Globus pallidus (tissue), 1 donor: Measurements from ENCODE around the gene NRXN3.

Experiments
- DNase-seq: peaks from one replicate; pipeline ENCODE4 v3.0.0-alpha.2; 2015; ENCODE audit warnings: low spot score

Gene NRXN3

DNA sequence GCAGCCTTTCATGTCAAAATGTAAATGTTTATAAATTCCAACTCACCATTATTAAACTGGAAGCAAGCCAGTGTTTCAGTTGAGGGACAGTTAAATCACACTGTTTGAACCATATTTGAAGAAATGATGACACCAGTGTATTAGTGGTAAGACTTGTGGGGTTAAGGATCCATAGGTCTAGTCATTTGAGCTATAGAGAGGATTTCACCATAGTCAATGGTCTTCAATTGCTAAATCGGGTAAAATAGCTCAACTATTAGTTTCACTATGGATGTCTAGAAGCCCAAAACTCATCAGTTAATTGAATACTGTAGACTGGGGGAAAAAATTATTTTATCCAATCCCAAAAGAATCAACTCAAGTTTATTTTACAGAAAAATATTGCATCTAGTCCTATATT, 659.1 kb downstream of the NRXN3 start:
- DNase-seq: no peak

GRCh38 chr14:78834766-78835451, 664.7 kb downstream of the NRXN3 start:
- peak; percentile 11 for DNase-seq

- DNase-seq: no peak
Observed at GRCh38 chr14:78835909-78836308, 665.7 kb downstream of the NRXN3 start.

DNA sequence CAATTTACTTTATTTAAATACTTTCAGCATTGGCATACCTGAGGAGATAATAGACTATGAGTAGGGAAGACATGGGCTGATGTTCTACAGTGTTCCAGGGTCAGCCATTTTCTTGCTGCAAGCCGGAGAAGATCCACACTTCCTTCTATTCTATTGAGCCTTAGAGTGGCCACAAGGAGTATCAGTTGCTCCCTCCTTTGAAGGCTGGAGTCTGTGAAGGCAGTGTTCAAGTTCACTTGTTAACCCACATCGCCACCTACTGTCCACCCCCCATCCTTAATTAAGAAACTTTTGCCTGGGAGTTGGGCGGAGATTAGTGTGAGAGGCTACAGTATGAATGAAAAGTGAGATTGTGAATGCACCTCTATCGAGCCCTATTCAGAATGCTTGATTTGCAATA, 666.6 kb downstream of the NRXN3 start:
- DNase-seq: peak; percentile 64

DNA sequence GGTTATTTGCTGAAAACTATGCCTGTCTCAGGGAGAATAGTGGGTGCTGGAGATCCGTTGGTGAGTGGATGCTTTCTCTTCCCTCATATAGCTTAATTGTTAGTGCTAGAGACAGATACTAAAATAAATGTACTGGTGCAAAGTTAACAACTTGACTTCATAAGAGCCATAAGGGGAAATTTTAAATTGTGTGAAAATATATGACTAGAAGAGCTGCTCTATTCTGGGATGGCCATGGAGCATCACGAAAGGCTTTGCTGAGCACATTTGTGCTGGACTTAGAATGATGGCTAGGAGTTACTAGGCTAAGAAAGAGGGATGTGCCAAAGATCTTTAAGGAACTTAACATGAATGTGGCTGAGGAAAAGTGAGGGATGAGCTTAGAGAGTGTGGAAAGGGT, 668.8 kb downstream of the NRXN3 start:
- no peak for DNase-seq

DNA sequence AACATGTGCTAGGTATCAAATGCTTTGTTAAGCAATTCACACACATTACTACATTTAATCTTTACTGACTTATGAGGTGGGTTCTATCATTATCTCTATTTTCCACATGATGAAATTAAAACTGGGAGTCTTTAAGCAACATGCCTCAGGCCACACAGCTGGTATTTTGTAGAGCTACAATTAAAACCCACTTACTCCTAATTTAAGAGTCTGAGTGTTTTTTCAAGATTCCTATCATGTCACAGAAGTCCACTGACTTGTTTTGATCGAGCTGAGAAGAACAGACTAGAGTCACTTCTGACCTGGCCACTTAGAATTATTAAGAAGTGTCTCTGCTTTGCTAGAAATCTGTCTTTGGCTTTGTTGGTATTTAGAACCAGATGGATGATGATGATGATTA, 670.7 kb downstream of the NRXN3 start:
- DNase-seq: no peak

DNA sequence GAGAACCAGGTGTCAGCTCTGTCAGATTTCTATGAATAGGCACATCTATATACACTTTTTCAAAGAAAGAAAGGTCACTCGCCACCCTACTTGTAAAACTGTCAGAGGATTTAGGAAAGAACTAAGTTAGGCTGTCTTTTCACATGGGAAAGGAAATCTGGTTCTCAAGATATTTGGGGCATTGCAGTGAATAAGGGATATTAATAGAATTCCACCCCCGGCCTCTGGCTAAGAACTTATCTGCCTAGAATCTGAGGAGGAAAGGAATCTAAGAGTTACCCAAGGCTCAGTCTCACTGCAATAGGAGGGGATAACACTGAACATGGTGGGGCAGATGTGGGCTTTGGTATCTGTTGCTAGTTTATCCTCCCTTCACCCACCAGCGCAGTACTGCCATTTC, 677.6 kb downstream of the NRXN3 start:
- no peak for DNase-seq

GRCh38 chr14:78848234-78848820, 678.2 kb downstream of the NRXN3 start:
- DNase-seq: peak; percentile 41

DNA sequence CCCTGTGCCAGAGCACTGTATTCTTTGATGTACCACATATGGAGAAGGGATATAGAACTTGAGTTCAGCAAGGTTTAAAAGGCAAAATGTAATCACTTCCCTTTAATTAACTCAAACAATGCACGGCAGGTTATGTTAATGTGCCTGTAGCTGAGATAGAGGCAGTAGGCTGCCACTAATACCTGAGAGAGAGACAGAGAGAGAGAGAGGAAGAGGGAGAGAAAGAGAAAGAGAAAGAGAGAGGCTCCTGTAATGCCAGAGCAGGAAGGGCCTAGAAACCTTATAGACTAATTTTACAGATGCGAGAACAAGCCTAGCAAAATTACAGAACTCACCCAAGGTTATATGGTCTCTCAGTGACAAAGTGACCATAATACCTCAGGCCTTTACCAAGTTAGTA, 679.8 kb downstream of the NRXN3 start:
- no peak for DNase-seq

- DNase-seq: no peak
Observed at GRCh38 chr14:78851189-78851588, 681.0 kb downstream of the NRXN3 start.

DNA sequence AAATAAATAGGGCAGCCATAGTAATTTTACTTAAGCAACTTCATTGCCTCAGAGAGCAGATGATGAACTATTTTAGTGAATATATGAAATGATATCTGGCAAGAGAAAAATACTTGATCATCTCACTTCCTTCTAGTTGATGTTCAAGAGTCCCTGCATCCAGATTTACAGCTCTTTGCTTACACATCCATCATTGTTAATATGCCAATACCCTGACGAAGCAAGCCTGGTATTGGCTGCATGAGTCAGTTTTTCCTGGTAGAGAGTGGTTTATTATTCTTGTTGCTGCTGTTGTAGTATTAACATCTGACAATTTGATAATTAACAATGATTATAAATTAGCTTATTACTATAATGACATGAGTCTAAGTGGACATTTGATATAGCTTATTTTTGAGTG, 681.9 kb downstream of the NRXN3 start:
- DNase-seq: no peak

DNA sequence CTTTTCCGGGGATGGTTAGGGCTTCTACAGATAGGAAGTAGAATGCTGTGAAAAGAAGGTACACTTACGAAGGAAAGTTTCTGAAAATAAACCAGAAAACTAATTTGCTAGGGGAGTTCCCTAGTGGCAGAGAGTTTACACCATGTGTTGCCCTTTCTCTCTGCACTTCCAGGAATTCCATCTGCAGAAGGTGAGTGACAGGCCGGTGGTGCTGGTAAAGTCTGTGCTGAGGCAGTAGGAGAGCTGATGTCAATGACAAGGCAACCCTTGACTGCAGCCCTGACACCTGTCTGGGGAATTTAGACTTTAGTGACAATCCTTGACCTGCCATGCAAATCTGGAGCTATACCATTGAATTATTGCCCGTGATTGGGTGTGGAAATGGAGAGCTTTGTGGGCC, 687.8 kb downstream of the NRXN3 start:
- no peak for DNase-seq

DNA sequence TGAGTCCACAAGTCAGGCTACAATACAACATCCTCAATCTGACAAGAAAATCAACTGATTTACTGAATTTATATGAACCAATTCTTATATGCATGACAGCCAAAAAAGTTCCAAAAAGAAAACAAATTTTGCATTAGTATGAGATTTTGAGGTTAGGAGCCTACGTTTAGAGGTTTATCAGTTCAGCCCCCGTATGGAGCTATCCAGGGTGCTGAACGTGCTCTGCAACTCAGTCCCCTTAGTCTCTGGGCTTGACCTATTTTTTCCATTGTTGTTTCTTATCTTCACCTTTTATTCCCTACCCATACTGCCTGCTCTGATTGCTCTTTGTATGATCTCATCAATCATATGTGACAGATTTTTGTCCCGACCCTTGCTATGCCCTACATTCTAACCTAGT, 693.0 kb downstream of the NRXN3 start:
- DNase-seq: peak; percentile 3

DNA sequence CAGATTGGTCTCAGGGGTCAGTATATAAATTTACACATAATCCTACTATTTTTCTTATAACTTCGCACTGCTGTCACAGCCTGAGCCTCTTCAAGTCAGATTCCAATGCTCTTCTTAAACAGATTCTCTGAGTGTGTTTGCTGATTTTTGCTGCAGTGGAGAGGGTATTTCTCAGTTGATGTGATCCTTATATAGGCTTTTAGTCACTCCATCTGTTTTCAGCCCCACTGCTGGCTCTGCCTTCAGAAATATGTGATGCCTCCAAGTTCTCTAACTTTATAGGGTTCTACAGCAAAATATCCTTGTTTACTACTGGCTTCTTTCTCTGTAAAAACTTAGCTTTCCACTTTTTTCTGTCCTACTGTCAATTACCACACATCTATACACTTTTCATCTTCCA, 702.7 kb downstream of the NRXN3 start:
- DNase-seq: no peak

- no peak for DNase-seq
Observed at GRCh38 chr14:78873581-78873980, 703.4 kb downstream of the NRXN3 start.

DNA sequence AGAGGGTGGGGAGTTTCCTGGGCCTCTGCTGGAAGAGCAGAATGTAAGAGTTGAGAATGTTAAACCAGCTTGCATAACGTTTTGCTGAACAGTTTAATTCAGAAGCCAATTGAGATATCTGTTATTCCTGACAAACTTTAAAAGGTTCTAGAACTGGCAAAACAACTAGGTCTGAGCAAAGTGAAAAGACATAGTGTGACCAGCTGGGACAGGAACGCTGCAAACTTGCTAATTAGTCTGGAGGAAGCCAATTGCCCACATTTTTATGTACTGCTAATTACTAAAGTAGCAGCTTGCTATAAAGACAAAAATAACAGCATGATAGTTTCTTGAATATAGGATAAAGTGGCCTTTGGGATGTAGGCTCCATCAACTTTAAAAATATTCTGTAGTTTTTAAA, 704.9 kb downstream of the NRXN3 start:
- DNase-seq: no peak

GRCh38 chr14:78885884-78886283, 715.7 kb downstream of the NRXN3 start:
- DNase-seq: no peak

DNA sequence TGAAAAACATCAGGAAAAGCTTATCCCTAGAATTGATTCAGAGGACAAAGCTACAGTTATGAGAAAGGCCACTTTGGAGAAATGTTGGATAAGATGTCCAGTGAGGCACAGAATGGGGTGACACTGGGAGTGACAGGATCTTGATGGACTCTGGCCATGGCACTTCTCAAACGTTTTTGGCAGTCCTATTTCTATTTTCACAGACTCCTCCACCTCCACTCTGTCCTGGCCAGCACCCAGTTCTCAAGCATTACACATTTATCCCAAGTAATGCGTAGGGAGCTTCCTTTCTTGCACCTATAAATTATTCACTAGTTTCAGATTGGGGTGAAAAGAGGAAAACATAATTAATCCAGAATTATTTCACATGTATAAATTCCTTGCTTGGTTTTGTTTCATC, 727.3 kb downstream of the NRXN3 start:
- no peak for DNase-seq

DNA sequence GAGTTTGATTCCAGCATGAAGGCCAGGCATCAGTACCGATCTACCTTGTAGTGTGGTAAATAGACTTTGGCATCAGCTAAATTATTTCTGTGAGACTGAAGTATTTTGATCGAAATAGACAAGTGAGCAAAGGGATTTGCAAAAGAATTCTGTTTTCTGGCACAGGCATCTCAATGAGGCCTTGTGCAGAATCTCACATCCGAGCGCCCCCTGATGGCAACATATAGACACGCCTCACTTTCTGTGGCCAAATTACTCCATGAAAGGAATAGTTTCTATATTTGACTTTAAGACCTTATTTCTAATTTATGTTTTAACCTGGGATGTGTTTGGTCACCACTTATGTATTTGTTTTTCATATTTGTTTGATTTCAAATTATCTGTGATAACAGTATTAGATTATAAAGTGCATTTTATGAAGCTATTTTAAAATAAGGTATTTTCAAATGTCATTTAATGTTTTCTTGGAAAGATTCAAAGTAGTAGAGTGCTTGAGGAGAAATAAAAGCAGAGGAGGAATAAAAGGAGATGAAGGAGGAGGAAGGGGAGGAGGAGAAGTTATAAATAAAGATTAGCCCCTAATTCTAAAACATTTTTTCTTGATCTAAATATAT, 731.9 kb downstream of the NRXN3 start:
- DNase-seq: peak; percentile 78

DNA sequence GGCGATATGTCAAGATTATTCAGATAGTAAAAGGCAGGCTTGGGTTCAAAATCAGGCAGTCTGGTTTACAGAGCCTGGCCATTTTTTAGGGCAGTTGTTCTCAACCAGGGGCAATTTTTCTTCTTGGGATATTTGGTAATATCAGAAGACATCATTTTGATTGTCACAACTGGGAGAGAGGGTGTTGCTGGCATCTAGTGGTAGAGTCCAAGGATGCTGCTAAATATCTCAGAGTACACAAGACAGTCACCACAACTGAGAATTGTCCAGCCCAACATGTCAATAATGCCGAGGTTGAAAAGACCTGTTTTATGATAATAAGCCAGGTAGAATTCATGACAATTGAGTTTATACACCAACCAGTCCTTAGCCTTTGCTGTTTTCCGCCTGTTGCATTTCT, 733.9 kb downstream of the NRXN3 start:
- DNase-seq: no peak

DNA sequence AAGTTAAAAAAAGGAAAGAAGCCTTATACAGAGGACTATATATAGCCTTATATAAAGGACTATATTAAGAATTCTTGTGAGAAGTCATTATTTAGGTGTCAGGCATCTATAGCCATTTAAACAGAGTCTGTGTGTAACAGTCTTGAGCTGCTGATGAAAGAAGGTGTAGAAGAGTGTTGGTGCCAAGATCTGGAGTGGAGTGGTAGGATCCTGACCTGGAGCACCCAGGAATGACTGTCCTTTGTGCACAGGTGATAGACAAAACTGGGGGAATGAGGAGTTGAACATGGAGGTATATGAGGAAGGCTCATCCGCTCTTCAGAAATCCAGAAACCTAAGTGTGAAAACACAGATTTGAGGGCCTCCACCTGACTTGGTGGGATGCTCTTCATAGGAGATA, 747.3 kb downstream of the NRXN3 start:
- DNase-seq: no peak

- DNase-seq: no peak
Observed at GRCh38 chr14:78921856-78922255, 751.7 kb downstream of the NRXN3 start.

GRCh38 chr14:78927261-78927660, 757.1 kb downstream of the NRXN3 start:
- no peak for DNase-seq

DNA sequence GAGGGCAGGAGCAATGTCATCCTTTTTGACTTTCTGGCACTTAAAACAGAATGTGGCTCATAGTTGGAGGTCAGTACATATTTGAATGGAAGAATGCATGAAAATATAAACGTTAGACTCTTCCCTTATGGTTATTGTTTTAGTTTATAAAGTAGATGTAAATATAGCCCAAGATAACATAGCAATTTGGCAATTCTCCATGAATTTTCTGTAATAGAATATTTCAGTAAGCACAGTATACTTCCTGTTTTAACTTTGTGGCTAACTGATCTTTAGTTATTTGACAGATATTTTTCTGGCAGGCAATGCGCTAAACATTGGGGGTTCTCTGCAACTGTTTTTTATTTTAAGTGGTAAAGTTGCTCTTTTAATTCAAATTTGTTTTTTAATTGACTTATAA, 763.0 kb downstream of the NRXN3 start:
- DNase-seq: no peak
